SH-SY5Y (cell line): ENCODE measurements around the gene EHHADH.

Experiments
- GATA2 ChIP-seq: IDR thresholded peaks from 2 replicates; pipeline ENCODE4 v1.6.1; 2011; ENCODE audit warnings: mild to moderate bottlenecking, low read depth, low read length
- GATA3 ChIP-seq: IDR thresholded peaks from 2 replicates; pipeline ENCODE4 v1.6.1; 2011; ENCODE audit warnings: low read depth, mild to moderate bottlenecking, low read length, moderate library complexity

- TF ChIP-seq GATA2 (no peak), GATA3 (no peak)
These were observed 66.5 kb downstream of the EHHADH start for GRCh38 chr3:185187391-185187790.
